Activated CD4-positive, alpha-beta T cell treated with anti-CD3 and anti-CD28 coated beads, Interleukin-2, amount 50 U/mL, for 4 hours (primary cell): ENCODE measurements around the gene FBXW12.
"Not testable (repeated sequence)": the region's sequence is repeated elsewhere in the genome, so short reads cannot be mapped to it uniquely, and the experiment has no call there.

Experiments used
- DNase-seq, 2 experiments: peaks; one replicate each; pipeline ENCODE4 v3.0.0-alpha.2; 2020

The FBXW12 gene

GRCh38 chr3:48371651-48372376 is at the start of gene FBXW12:
FBXW12 (plus strand) TSS chr3:48372219; CDS start chr3:48372768, 549 bp downstream.
- DNase-seq: no peak

- DNase-seq: not testable (repeated sequence)
Observed at GRCh38 chr3:48331706-48332435, 40.1 kb upstream of the FBXW12 start.

GRCh38 chr3:48333346-48334245 is 38.4 kb upstream of the FBXW12 start, which contains the start of gene SPINK8:
SPINK8 (minus strand) TSS chr3:48333661; CDS start chr3:48328341, 5,320 bp downstream.
- DNase-seq: not testable (repeated sequence)

- no peak for DNase-seq
Observed at GRCh38 chr3:48334605-48335004, 37.4 kb upstream of the FBXW12 start.

- not testable (repeated sequence) for DNase-seq
Observed at GRCh38 chr3:48335286-48335685, 36.7 kb upstream of the FBXW12 start.

- DNase-seq: not testable (repeated sequence)
Observed at GRCh38 chr3:48337536-48337935, 34.5 kb upstream of the FBXW12 start.

- no peak for DNase-seq
Observed at GRCh38 chr3:48338635-48339034, 33.4 kb upstream of the FBXW12 start.

GRCh38 chr3:48343432-48343831 is 28.6 kb upstream of the FBXW12 start:
- DNase-seq: no peak

GRCh38 chr3:48344867-48345507 is 27.0 kb upstream of the FBXW12 start:
- DNase-seq: no peak

- DNase-seq: no peak
Observed at GRCh38 chr3:48345946-48346572, 26.0 kb upstream of the FBXW12 start.

GRCh38 chr3:48347500-48347899 is 24.5 kb upstream of the FBXW12 start:
- DNase-seq: no peak

GRCh38 chr3:48352546-48352945 is 19.5 kb upstream of the FBXW12 start:
- no peak for DNase-seq

GRCh38 chr3:48353987-48354386 is 18.0 kb upstream of the FBXW12 start:
- no peak for DNase-seq

- no peak for DNase-seq
Observed at GRCh38 chr3:48356419-48356818, 15.6 kb upstream of the FBXW12 start.

GRCh38 chr3:48361928-48362327 is 10.1 kb upstream of the FBXW12 start:
- DNase-seq: no peak

- DNase-seq: no peak
Observed at GRCh38 chr3:48364840-48365239, 7.2 kb upstream of the FBXW12 start.

GRCh38 chr3:48367201-48367600 is 4.8 kb upstream of the FBXW12 start:
- DNase-seq: no peak

GRCh38 chr3:48369693-48370332 is 2.2 kb upstream of the FBXW12 start:
- DNase-seq: no peak

- no peak for DNase-seq
Observed at GRCh38 chr3:48370333-48370713, 1.7 kb upstream of the FBXW12 start.

- DNase-seq: no peak
Observed at GRCh38 chr3:48372377-48372770, 355 bp downstream of the FBXW12 start.

GRCh38 chr3:48372862-48373435 is 930 bp downstream of the FBXW12 start:
- DNase-seq: no peak
